BLaER1 (cell line): ENCODE results near the gene XRN1.
"Not testable (repeated sequence)": the region's sequence is repeated elsewhere in the genome, so short reads cannot be mapped to it uniquely, and the experiment has no call there.

Experiments used
- H3K27ac ChIP-seq: shearing (Covaris generic); formaldehyde crosslinking; 2 replicates; pipeline ENCODE4 v1.8.1; 2022
- H3K27me3 ChIP-seq: shearing (Covaris generic); formaldehyde crosslinking; 2 replicates; pipeline ENCODE4 v1.8.1; 2022
- H3K36me3 ChIP-seq: shearing (Covaris generic); formaldehyde crosslinking; 2 replicates; pipeline ENCODE4 v1.8.1; 2022
- H3K4me1 ChIP-seq: shearing (Covaris generic); formaldehyde crosslinking; 2 replicates; pipeline ENCODE4 v1.8.1; 2022
- H3K4me2 ChIP-seq: shearing (Covaris generic); formaldehyde crosslinking; 2 replicates; pipeline ENCODE4 v1.8.1; 2022
- H3K4me3 ChIP-seq: shearing (Covaris generic); formaldehyde crosslinking; 2 replicates; pipeline ENCODE4 v1.8.1; 2022
- H3K9ac ChIP-seq: shearing (Covaris generic); formaldehyde crosslinking; 2 replicates; pipeline ENCODE4 v1.8.1; 2022
- H3K9me3 ChIP-seq: shearing (Covaris generic); formaldehyde crosslinking; 2 replicates; pipeline ENCODE4 v1.8.1; 2022
- H4K20me1 ChIP-seq: shearing (Covaris generic); formaldehyde crosslinking; 2 replicates; pipeline ENCODE4 v1.8.1; 2022
- Cebpa-rat ChIP-seq: shearing (Covaris generic); IDR thresholded peaks from 2 replicates; pipeline ENCODE4 v1.8.1; 2022

XRN1 gene

DNA sequence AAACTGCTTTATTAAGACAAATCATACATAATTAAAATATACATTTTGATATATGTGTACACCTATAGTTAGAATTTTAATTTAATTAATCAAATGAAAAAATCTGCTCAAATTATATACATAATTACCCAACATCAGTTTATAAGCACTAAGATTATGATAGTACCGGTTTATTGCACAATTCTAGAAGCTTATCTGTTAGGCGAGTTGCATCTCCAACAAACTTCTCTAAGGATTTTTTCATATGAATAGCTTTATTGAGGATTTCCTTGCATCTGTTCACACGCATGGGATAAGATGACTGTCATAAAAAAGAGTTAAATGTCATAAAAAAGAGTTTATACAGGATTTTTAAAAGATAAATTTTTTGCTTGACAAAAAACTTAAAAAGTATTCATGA lies 19.9 kb upstream of the XRN1 start:
- Histone ChIP-seq H3K27me3 (no peaks in the 10 kb centered on the region), H3K4me2 (no peak overlapping the region)
- no peak for TF ChIP-seq Cebpa-rat

DNA sequence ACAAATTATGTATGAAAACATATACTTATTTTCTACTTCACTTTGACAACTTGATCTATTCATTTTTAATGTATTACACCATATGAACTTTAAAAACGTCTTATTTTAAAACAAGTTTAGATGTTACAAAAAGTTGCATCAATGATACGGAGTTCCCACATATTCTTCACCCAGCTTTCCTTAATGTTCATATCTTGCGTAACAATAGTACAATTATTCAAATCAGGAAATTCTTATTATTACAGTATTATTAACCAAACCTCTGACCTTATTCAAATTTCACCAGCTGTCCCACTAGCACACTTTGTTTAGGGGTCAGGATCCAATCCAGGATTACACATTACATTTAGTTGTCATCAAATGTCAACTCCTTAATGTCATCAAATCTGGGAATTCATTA lies 12.9 kb upstream of the XRN1 start:
- no peak overlapping the region for H3K4me2 ChIP-seq
- no peaks in the 10 kb centered on the region for H4K20me1 ChIP-seq
- H3K27ac ChIP-seq: no peak overlapping the region
- no peaks in the 10 kb centered on the region for H3K9me3 ChIP-seq
- H3K36me3 ChIP-seq: peaks cover 38% of the 10 kb centered on the region
- TF ChIP-seq Cebpa-rat: no peak
- H3K4me3 ChIP-seq: no peak overlapping the region
- no peaks in the 10 kb centered on the region for H3K27me3 ChIP-seq
- H3K9ac ChIP-seq: no peak overlapping the region
- no peaks in the 10 kb centered on the region for H3K4me1 ChIP-seq

More for the DNA sequence above, 19.9 kb upstream of the XRN1 start:
- Histone ChIP-seq H3K4me3 (no peak overlapping the region), H3K9me3 (no peaks in the 10 kb centered on the region), H3K9ac (no peak overlapping the region), H3K27ac (no peak overlapping the region), H4K20me1 (no peaks in the 10 kb centered on the region), H3K4me1 (no peaks in the 10 kb centered on the region), H3K36me3 (peaks cover 7% of the 10 kb centered on the region)

DNA sequence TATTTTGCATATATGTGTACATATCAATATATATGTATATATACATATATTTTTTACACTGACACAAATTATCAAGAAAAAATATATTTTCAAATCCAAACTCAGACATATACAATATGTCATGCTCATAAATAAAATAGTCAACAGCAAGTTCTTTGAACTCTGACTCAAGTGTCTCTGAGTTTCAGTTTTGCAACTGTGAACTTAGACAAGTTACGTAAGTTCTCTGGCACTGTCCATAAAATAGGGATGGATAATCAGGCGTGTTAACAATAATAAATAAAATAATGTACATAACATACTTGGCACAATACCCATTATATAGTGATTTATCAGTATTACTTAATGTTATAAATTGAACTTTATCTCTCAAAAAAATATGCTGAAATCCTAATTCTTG lies 12.1 kb upstream of the XRN1 start:
- Histone ChIP-seq H3K4me3 (no peak overlapping the region), H3K9ac (no peak overlapping the region), H3K36me3 (peaks cover 38% of the 10 kb centered on the region), H3K27ac (no peak overlapping the region), H4K20me1 (no peaks in the 10 kb centered on the region), H3K4me2 (no peak overlapping the region), H3K27me3 (no peaks in the 10 kb centered on the region), H3K9me3 (no peaks in the 10 kb centered on the region), H3K4me1 (no peaks in the 10 kb centered on the region)
- TF ChIP-seq Cebpa-rat: no peak

DNA sequence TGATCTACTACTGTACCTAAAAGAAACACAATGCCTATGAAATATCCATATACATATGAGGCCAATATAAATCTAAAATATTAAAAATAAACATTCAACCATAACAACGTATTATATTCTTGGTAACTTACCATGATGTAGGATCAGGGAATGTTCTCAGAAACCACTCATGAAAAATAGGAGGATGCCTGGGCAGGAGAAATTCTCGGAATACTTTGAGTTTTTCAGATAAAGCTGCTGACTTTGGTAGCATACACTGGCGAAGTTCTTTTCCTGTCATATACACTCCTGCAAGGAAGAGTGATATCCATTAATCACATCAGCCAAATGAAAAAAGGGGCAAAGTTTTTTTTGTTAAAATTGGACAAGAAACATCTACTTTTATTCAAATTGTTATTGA lies 11.3 kb upstream of the XRN1 start:
- H3K4me3 ChIP-seq: no peak overlapping the region
- H3K4me1 ChIP-seq: no peaks in the 10 kb centered on the region
- no peak for TF ChIP-seq Cebpa-rat
- no peak overlapping the region for H3K4me2 ChIP-seq
- H3K9me3 ChIP-seq: no peaks in the 10 kb centered on the region
- H3K9ac ChIP-seq: no peak overlapping the region
- H4K20me1 ChIP-seq: no peaks in the 10 kb centered on the region
- peaks cover 39% of the 10 kb centered on the region for H3K36me3 ChIP-seq
- H3K27ac ChIP-seq: no peak overlapping the region
- no peaks in the 10 kb centered on the region for H3K27me3 ChIP-seq

DNA sequence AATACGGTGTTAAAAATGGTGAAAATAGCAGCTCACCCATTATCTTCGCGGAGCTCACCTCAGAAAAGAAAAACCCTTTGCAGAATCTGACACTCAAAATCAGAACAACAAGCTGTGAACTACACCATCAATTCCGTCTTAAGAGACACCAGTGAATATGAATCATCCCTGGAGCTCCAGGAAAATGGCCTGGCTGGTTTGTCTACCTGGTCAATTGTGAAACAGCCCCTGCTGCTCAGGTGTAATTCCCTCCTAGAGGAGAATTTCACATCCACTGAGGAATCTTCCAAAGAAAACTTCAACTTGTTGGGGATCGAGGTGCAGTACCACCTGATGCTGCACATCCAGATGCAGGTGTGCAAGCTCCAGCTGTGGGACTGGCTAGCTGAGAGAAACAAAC lies 3.0 kb upstream of the XRN1 start:
- H3K9me3 ChIP-seq: no peaks in the 10 kb centered on the region
- H3K4me1 ChIP-seq: peaks cover 15% of the 10 kb centered on the region
- H3K36me3 ChIP-seq: peaks cover 44% of the 10 kb centered on the region
- H3K4me3 ChIP-seq: no peak overlapping the region
- no peaks in the 10 kb centered on the region for H3K27me3 ChIP-seq
- H4K20me1 ChIP-seq: peaks cover 13% of the 10 kb centered on the region; the same call in 1 of the 2 replicates
- no peak overlapping the region for H3K9ac ChIP-seq
- no peak overlapping the region for H3K27ac ChIP-seq
- no peak for TF ChIP-seq Cebpa-rat
- H3K4me2 ChIP-seq: no peak overlapping the region

DNA sequence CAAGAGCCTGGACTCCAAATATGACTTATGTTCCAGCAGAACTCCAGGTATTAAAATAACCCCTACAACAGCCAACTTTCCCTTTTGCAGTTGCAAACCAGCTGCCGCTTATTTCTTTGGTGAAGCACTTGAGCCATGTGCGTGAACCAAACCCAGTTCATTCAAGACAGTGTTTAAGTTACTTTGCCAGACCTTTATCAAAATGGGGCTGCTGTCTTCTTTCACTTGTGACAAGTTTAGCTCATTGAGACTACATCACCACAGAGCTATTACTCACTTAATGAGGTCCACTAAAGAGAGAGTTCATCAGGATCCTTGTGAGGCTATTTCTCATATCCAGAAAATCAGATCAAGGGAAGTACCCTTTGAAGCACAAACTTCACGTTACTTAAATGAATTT lies 2.4 kb upstream of the XRN1 start:
- Histone ChIP-seq H4K20me1 (peaks cover 20% of the 10 kb centered on the region; the same call in 1 of the 2 replicates), H3K4me2 (no peak overlapping the region), H3K27me3 (no peaks in the 10 kb centered on the region), H3K36me3 (peaks cover 42% of the 10 kb centered on the region), H3K9me3 (no peaks in the 10 kb centered on the region), H3K4me1 (peaks cover 22% of the 10 kb centered on the region), H3K9ac (no peak overlapping the region), H3K27ac (no peak overlapping the region), H3K4me3 (no peak overlapping the region)
- no peak for TF ChIP-seq Cebpa-rat

DNA sequence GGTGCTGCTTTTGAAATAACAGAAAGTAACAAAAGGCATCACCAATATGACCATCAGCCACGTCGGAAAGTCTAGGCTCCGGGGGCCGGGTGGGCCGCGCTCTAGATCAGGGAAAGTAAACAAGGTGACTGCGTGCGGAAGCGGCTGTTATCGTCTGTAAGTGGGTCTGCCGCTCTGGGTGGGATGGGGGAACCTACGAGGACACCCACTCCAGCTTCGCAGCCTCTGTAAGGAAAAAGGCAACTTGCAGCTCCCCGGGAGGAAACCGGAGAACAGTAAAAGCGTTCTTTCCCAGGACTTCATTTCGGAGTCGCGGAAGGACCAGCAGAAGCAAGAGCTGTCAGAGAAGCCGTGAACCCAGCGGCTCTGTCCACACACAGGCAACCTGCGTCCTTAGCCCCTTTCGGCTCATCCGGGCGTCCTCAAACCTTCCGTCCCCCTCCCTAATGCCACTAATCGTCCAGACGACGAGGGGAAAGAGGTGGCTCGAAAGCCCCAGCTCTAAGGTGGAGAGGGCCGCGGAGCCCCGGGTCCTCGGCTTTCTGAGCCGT lies 461 bp downstream of the XRN1 start:
- Histone ChIP-seq H3K27ac (peak overlapping the region; percentile 96), H3K4me2 (peak overlapping the region; percentile 80)
- no peak for TF ChIP-seq Cebpa-rat

DNA sequence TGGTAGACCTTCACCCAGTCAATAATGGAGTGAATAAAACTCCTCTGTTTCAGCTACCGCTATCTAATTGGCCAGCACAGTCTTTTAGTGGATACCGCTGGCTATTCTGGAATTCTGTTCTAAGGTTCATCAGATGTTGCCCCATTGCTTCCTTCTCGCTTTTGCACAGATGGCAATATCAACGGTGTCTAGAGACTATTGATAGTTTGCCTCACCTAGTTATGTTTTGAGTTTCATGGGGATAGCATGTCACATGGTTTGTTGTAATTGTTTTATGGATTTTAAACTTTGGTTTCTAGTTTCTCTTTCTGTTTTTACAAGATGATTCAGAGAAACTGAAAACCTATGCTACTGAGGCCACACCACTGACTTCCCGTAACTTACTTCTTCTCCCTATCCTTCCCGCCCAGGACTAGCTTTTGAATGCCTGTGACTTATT lies 2.0 kb downstream of the XRN1 start:
- Histone ChIP-seq H3K4me3 (peak overlapping the region; percentile 95; the same call in 1 of the 2 replicates), H3K27ac (no peak overlapping the region), H3K36me3 (peaks cover 34% of the 10 kb centered on the region), H3K4me2 (peak overlapping the region; percentile 80), H3K9ac (peak overlapping the region; percentile 17; the same call in 1 of the 2 replicates), H3K9me3 (peaks cover 31% of the 10 kb centered on the region), H3K27me3 (no peaks in the 10 kb centered on the region), H3K4me1 (peaks cover 25% of the 10 kb centered on the region), H4K20me1 (peaks cover 27% of the 10 kb centered on the region; the same call in 1 of the 2 replicates)
- no peak for TF ChIP-seq Cebpa-rat

More for the DNA sequence above, 461 bp downstream of the XRN1 start:
- H3K4me1 ChIP-seq: peaks cover 25% of the 10 kb centered on the region
- H3K9me3 ChIP-seq: peaks cover 20% of the 10 kb centered on the region
- no peaks in the 10 kb centered on the region for H3K27me3 ChIP-seq
- peaks cover 47% of the 10 kb centered on the region for H3K36me3 ChIP-seq
- H3K4me3 ChIP-seq: peak overlapping the region; percentile 95
- peak overlapping the region; percentile 99 for H3K9ac ChIP-seq
- H4K20me1 ChIP-seq: peaks cover 20% of the 10 kb centered on the region; the same call in 1 of the 2 replicates

DNA sequence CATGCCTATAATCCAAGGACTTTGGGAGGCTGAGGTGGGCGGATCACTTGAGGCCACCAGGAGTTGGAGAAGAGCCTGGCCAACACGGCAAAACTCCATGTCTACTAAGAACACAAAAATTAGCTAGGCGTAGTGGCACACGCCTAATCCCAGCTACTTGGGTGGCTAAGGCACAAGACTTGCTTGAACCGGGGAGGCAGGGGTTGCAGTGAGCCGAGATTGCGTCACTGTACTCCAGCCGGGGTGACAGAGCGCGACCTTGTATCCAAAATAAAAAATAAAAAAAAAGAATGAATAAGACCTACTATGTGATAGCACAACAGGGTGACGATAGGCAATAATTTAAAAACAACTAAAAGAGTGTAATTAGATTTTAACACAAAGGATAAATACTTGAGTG lies 3.5 kb downstream of the XRN1 start:
- Histone ChIP-seq H3K9me3 (peaks cover 36% of the 10 kb centered on the region), H4K20me1 (peaks cover 42% of the 10 kb centered on the region; the same call in 1 of the 2 replicates), H3K4me1 (peaks cover 25% of the 10 kb centered on the region), H3K4me2 (no peak overlapping the region), H3K9ac (no peak overlapping the region), H3K27ac (no peak overlapping the region), H3K4me3 (no peak overlapping the region), H3K36me3 (peaks cover 29% of the 10 kb centered on the region), H3K27me3 (no peaks in the 10 kb centered on the region)
- TF ChIP-seq Cebpa-rat: peak; percentile 44; the same call in 1 of the 2 replicates

DNA sequence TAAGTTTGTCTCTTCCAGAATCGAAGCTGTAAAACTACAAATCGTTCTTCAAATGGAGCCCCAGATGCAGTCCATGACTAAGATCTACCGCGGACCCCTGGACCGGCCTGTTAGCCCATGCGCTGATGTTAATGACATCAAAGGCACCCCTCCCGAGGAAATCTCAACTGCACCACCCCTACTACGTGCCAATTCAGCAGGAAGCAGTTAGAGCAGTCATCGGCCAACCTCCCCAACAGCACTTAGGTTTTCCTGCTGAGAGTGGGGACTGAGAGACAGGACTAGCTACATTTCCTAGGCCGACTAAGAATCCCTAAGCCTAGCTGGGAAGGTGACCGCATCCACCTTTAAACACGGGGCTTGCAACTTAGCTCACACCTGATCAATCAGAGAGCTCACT lies 4.8 kb downstream of the XRN1 start:
- H3K27ac ChIP-seq, H3K9ac ChIP-seq, H3K4me3 ChIP-seq, H3K4me2 ChIP-seq, H3K27me3 ChIP-seq: not testable (repeated sequence)
- peaks cover 17% of the 10 kb centered on the region for H3K4me1 ChIP-seq
- H3K9me3 ChIP-seq: peaks cover 39% of the 10 kb centered on the region
- peaks cover 55% of the 10 kb centered on the region for H4K20me1 ChIP-seq
- peaks cover 33% of the 10 kb centered on the region for H3K36me3 ChIP-seq

DNA sequence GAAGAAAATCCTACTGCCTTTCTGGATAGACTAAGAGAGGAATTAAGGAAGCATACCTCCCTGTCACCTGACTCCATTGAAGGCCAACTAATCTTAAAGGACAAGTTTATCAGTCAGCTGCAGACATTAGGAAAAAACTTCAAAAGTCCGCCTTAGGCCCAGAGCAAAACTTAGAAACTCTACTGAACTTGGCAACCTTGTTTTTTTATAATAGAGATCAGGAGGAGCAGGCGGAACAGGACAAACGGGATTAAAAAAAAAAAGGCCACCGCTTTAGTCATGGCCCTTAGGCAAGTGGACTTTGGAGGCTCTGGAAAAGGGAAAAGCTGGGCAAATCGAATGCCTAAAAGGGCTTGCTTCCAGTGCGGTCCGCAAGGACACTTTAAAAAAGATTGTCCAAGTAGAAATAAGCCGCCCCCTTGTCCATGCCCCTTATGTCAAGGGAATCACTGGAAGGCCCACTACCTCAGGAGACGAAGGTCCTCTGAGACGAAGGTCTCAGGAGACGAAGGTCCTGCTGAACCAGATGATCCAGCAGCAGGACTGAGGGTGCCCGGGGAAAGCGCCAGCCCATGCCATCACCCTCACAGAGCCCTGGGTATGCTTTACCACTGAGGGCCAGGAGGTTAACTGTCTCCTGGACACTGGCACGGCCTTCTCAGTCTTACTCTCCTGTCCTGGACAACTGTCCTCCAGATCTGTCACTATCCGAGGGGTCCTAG lies 8.2 kb downstream of the XRN1 start:
- not testable (repeated sequence) for H3K27ac ChIP-seq, H3K4me2 ChIP-seq, H3K9ac ChIP-seq, H3K4me3 ChIP-seq, H3K27me3 ChIP-seq, H3K4me1 ChIP-seq
- H3K36me3 ChIP-seq: peaks cover 48% of the 10 kb centered on the region
- H4K20me1 ChIP-seq: peaks cover 63% of the 10 kb centered on the region
- H3K9me3 ChIP-seq: peaks cover 47% of the 10 kb centered on the region

DNA sequence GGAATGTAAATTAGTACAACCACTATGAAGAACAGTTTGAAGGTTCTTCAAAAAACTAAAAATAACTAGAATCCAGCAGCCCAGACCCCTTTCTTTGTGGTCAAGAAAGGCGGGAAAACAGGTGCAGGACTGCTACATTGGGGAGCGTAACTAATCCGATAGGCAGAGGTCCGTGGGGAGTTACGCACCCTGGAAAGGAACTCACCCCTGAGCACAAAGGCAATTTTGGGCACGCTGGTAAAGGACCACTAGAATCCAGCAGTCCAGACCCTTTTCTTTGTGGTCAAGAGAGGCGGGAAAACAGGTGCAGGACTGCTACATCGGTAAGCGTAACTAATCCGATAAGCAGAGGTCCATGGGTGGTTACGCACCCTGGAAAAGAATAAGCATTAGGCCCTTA lies 9.7 kb downstream of the XRN1 start:
- not testable (repeated sequence) for H3K4me2 ChIP-seq, H3K27ac ChIP-seq, H3K4me3 ChIP-seq, H3K27me3 ChIP-seq, H3K4me1 ChIP-seq, H3K9ac ChIP-seq
- Histone ChIP-seq H3K9me3 (peaks cover 34% of the 10 kb centered on the region), H4K20me1 (peaks cover 79% of the 10 kb centered on the region), H3K36me3 (peaks cover 36% of the 10 kb centered on the region)
